ENCODE measurements around the gene DDX49. TPM values are rescaled to one million over a fixed set of nuclear protein-coding genes. Genes with fewer than 3 reads are reported as not detected.

Gene DDX49
- total RNA-seq, 1 donor from 2014 or later, result 66.9 TPM

- FAIRE-seq, result no peak
- DNase-seq (ENCODE audit: low spot score in 2 of 2), result no peak
These were observed 44.6 kb downstream of the DDX49 start for GRCh38 chr19:18964121-18964520.

GRCh38 chr19:18966307-18966706, 46.8 kb downstream of the DDX49 start:
- FAIRE-seq, result no peak
- no peak for DNase-seq (ENCODE audit: low spot score in 2 of 2)

DNA sequence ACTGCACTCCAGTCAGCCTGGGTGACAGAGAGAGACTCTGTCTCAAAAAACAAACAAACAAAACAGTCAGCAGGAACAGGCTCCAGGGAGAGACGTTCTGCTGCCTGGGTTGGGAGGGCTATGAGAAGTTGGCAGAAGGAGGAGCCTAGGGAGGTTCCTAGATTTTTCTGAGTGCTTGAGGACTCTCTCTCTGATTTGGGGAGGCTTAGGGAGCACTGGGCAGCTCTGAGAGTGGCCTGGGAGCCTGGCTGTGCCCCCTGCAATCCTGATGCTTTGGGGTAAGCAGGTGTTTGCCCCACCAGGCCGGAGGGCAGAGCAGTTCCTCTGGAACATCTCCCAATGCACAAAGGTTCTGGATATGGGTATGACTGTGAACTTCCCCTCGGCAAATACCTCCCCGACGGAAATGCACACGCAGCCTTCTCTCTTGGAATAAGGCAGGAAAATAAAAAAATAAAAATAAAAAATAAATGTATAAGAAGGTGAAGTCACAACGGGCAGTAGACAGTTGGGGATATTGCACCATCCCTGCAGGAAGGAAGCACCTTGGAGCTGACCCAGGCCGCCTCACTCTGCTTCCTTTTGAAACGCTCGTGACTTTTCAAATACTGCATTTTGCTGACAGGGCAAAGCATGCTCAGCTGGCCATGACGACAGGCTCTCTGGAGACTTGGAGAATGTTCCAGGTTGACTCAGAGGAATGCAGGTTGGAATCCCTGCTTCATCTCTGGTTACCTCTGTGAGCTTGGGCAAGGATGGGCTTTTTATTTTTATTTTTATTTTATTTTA, 48.0 kb downstream of the DDX49 start:
- no peak for DNase-seq (ENCODE audit: low spot score in 2 of 2)
- no peak for FAIRE-seq

GRCh38 chr19:18969931-18970659, 50.6 kb downstream of the DDX49 start:
- FAIRE-seq (no peak), DNase-seq (ENCODE audit: low spot score in 2 of 2) (no peak)

DNA sequence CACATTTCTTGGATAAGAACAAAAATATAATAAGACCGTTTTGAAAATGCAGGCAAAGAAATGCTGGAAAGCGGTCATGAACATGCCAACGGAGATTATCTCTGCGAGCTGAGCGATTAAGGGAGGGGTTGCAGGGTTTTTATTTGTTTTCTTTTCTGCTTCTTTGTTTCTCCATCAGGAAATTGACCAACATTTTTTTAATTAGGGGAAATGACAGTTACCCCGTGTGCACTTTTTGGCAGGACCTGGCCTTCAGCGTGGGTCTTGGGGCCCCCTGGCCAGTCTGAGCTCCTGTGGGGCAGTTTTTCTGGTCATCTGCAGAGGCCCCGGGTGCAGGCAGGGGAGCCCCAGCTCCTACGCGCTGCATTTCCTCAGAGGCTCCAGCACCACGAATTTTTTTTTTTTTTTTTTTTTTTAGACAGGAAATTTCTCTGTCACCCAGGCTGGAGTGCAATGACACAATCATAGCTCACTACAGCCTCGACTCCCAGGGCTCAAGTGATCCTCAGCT, 52.8 kb downstream of the DDX49 start:
- no peak for DNase-seq (ENCODE audit: low spot score in 2 of 2)
- no peak for FAIRE-seq

GRCh38 chr19:18972851-18973250, 53.3 kb downstream of the DDX49 start:
- DNase-seq (ENCODE audit: low spot score in 2 of 2), result no peak
- no peak for FAIRE-seq

DNA sequence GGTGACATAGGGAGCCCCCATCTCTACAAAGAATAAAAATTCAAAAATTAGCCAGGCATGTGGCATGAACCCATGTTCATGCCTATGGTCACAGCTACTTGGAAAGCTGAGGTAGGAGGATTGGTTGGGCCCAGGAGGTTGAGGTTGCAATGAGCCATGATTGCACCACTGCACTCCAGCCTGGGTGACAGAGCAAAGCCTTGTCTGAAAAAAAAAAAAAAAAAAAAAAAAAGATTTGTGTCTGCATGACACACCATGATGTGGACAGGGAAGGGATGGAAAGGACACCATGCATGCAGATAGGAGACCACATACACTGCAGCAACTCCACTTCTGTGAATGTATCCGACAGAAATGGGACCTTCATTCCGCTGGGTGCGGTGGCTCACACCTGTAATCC, 55.5 kb downstream of the DDX49 start:
- FAIRE-seq (no peak), DNase-seq (ENCODE audit: low spot score in 2 of 2) (no peak)

GRCh38 chr19:18975869-18976268, 56.4 kb downstream of the DDX49 start:
- no peak for FAIRE-seq
- DNase-seq (ENCODE audit: low spot score in 2 of 2), result no peak

Other genes with a start within 250 kb of the DDX49 start
- 7.3 TPM for gene CRTC1, start 236.0 kb upstream of the DDX49 start, total RNA-seq
- not detected for gene COMP, start 128.4 kb upstream of the DDX49 start, total RNA-seq
- 38.3 TPM for gene UPF1, start 87.8 kb upstream of the DDX49 start, total RNA-seq
- 21.2 TPM for gene CERS1, start 23.6 kb upstream of the DDX49 start, total RNA-seq
- 92.5 TPM for gene COPE, start 328 bp upstream of the DDX49 start, total RNA-seq
- 20.4 TPM for gene HOMER3, start 21.5 kb downstream of the DDX49 start, total RNA-seq
- gene SUGP2, start 113.8 kb downstream of the DDX49 start, total RNA-seq, result 90.5 TPM
- 56.3 TPM for gene ARMC6, start 113.9 kb downstream of the DDX49 start, total RNA-seq
- gene SLC25A42, start 144.3 kb downstream of the DDX49 start, total RNA-seq, result 10.2 TPM
- 8.6 TPM for gene TMEM161A, start 218.8 kb downstream of the DDX49 start, total RNA-seq